ENCODE results near the gene SSU72.

DNA sequence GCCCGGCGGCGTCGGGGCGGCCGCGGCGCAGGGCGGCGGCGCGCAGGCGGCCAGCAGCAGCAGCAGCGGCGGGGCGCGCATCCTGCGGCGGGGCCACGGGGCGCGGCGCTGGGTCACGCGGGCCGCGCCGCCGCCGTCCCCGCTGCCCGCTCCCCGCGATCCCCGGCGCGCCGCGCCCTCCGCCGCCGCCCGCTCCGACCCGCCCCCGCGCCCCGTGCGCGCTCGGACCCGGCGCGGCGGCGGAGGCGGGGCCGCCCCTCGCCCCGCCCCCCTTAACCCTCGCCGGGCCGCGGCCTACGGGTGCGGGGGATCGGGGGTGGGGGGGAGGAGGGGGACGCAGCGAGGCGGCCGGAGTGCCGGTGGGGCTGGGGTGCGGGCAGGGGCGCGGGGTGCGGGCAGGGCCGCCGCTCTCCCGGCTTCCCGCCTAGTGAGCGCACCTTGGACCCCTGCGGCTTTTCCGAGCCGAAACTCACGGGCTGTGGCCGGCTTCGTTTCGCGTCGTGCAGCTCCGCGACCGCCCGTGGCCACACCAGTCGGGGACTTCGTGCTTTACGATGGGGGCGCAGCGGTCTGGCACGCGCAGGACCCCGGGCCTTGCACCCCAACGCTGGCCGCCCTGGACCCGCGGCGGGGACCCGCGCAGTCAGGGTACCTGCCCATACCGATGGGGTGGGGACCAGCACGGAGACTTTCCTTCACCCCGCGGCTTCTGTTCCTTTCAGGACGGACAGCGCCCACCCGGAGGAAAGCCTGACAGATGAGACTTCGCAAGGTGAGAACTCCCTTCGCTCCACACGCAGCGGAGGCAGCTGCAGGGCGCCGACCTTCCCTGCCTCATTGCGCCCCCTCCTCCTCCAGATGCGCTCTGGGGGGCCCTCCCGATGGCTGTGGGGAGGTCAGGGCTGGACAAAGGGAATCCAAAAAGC is 25.5 kb upstream of the SSU72 start, which contains the start of gene FNDC10:
- TF ChIP-seq, protein P1, sequence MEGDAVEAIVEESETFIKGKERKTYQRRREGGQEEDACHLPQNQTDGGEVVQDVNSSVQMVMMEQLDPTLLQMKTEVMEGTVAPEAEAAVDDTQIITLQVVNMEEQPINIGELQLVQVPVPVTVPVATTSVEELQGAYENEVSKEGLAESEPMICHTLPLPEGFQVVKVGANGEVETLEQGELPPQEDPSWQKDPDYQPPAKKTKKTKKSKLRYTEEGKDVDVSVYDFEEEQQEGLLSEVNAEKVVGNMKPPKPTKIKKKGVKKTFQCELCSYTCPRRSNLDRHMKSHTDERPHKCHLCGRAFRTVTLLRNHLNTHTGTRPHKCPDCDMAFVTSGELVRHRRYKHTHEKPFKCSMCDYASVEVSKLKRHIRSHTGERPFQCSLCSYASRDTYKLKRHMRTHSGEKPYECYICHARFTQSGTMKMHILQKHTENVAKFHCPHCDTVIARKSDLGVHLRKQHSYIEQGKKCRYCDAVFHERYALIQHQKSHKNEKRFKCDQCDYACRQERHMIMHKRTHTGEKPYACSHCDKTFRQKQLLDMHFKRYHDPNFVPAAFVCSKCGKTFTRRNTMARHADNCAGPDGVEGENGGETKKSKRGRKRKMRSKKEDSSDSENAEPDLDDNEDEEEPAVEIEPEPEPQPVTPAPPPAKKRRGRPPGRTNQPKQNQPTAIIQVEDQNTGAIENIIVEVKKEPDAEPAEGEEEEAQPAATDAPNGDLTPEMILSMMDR (conservative IDR thresholded peaks at IDR 0.05; ENCODE audit: low read depth, low read length): no peak
- TF ChIP-seq EZH2 (IDR thresholded peaks at IDR 0.05; ENCODE audit: borderline replicate concordance, low read depth, low read length, poor library complexity, severe bottlenecking): no peak
